Body of pancreas (tissue), 4 donors: ENCODE data around the gene FIZ1.

Source experiments
- CTCF ChIP-seq, 7 experiments: fragments of 450-650 bp in 4 of 7; fragments of 200-600 bp in 3 of 7; sonication (generic) in 3 of 7; IDR thresholded peaks; one replicate each; pipeline ENCODE4 v1.5.1; 2016 to 2019; ENCODE audit warnings: antibody characterized with exemption in 7 of 7
- POLR2A ChIP-seq, 3 donors: fragments of 450-650 bp; IDR thresholded peaks; one replicate each; pipeline ENCODE4 v1.6.1; 2016; ENCODE audit warnings: antibody characterized with exemption in 3 of 3, mild to moderate bottlenecking in 2 of 3

- TF ChIP-seq CTCF (IDR thresholded peaks at IDR 0.05) (no peak), POLR2A (IDR thresholded peaks at IDR 0.05) (no peak)
Measured at GRCh38 chr19:55606817-55607216, 7.5 kb upstream of the FIZ1 start.
